RWPE2 (cell line): Measurements from ENCODE around the gene SLC38A5.

ENCODE experiments used
- ATAC-seq: fragments of 200-7000 bp; cut with Tn5 transposase; 3 replicates; pipeline ENCODE4 v1.9.1; 2021; ENCODE audit warnings: low read depth
- DNase-seq: peaks from one replicate; pipeline ENCODE4 v3.0.0-alpha.2; 2020; ENCODE audit warnings: low spot score
- H3K27ac ChIP-seq: fragments of 450-650 bp; 2 replicates; pipeline ENCODE4 v1.5.1; 2017; ENCODE audit warnings: mild to moderate bottlenecking; ENCODE audit not compliant: poor library complexity, severe bottlenecking
- H3K27me3 ChIP-seq: fragments of 250-450 bp; sonication (Bioruptor Pico); 2 replicates; pipeline ENCODE4 v1.5.1; 2021; ENCODE audit warnings: mild to moderate bottlenecking, moderate library complexity; ENCODE audit not compliant: insufficient read depth, poor library complexity, severe bottlenecking
- H3K36me3 ChIP-seq: fragments of 250-450 bp; sonication (Bioruptor Pico); 2 replicates; pipeline ENCODE4 v1.5.1; 2020; ENCODE audit warnings: low read depth, mild to moderate bottlenecking, moderate library complexity
- H3K4me1 ChIP-seq: fragments of 250-450 bp; sonication (Bioruptor Pico); 2 replicates; pipeline ENCODE4 v1.5.1; 2021; ENCODE audit warnings: mild to moderate bottlenecking, moderate library complexity; ENCODE audit not compliant: insufficient read depth, poor library complexity, severe bottlenecking
- H3K4me3 ChIP-seq: fragments of 250-450 bp; sonication (Bioruptor Pico); 2 replicates; pipeline ENCODE4 v1.5.1; 2021; ENCODE audit warnings: mild to moderate bottlenecking, moderate library complexity; ENCODE audit not compliant: severe bottlenecking
- H3K9me3 ChIP-seq: fragments of 250-450 bp; sonication (Bioruptor Pico); 2 replicates; pipeline ENCODE4 v1.5.1; 2021; ENCODE audit warnings: mild to moderate bottlenecking, moderate library complexity; ENCODE audit not compliant: severe bottlenecking
- TF ChIP-seq, protein P1 (sequence below): fragments of 450-650 bp; IDR thresholded peaks from one replicate; pipeline ENCODE4 v1.5.1; 2017; ENCODE audit warnings: mild to moderate bottlenecking, moderate library complexity; ENCODE audit not compliant: poor library complexity, severe bottlenecking

The SLC38A5 gene

GRCh38 chrX:48489296-48489695, 19.2 kb upstream of the SLC38A5 start:
- Histone ChIP-seq H3K4me3 (no peak overlapping the region), H3K4me1 (peaks cover 47% of the 10 kb centered on the region), H3K9me3 (no peaks in the 10 kb centered on the region), H3K27ac (peak overlapping the region; percentile 97), H3K36me3 (peaks cover 24% of the 10 kb centered on the region), H3K27me3 (no peaks in the 10 kb centered on the region)
- ATAC-seq = no peak
- TF ChIP-seq, protein P1, sequence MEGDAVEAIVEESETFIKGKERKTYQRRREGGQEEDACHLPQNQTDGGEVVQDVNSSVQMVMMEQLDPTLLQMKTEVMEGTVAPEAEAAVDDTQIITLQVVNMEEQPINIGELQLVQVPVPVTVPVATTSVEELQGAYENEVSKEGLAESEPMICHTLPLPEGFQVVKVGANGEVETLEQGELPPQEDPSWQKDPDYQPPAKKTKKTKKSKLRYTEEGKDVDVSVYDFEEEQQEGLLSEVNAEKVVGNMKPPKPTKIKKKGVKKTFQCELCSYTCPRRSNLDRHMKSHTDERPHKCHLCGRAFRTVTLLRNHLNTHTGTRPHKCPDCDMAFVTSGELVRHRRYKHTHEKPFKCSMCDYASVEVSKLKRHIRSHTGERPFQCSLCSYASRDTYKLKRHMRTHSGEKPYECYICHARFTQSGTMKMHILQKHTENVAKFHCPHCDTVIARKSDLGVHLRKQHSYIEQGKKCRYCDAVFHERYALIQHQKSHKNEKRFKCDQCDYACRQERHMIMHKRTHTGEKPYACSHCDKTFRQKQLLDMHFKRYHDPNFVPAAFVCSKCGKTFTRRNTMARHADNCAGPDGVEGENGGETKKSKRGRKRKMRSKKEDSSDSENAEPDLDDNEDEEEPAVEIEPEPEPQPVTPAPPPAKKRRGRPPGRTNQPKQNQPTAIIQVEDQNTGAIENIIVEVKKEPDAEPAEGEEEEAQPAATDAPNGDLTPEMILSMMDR = no peak
- DNase-seq = no peak

DNA sequence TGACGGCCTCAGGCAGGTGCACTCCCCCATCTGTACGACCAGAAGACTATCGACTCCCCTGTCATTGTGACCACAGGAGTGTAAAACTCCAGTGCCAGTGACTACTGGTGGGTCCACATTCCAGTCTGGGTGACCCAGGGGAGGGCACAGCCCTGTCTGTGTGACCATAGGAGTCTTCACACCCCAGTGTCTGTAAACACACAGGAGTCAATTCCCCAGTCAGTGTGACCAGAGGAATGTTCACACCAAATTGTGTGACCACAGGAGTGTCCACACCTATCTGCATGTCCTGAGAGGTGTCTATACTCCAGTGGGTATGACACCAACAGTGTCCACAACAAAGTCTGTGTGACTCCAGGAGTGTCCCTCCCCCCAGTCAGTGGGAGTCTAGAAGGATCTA, 18.0 kb upstream of the SLC38A5 start:
- Histone ChIP-seq H3K4me3 (no peak overlapping the region), H3K27ac (peak overlapping the region; percentile 97), H3K4me1 (peaks cover 47% of the 10 kb centered on the region), H3K9me3 (no peaks in the 10 kb centered on the region), H3K36me3 (peaks cover 31% of the 10 kb centered on the region), H3K27me3 (no peaks in the 10 kb centered on the region)
- TF ChIP-seq, protein P1 = no peak
- ATAC-seq (no peak), DNase-seq (no peak)

GRCh38 chrX:48487362-48487798, 17.3 kb upstream of the SLC38A5 start:
- Histone ChIP-seq H3K27me3 (no peaks in the 10 kb centered on the region), H3K4me3 (no peak overlapping the region), H3K27ac (peak overlapping the region; percentile 97), H3K9me3 (no peaks in the 10 kb centered on the region), H3K36me3 (peaks cover 38% of the 10 kb centered on the region), H3K4me1 (peaks cover 43% of the 10 kb centered on the region)
- DNase-seq (peak; percentile 85), ATAC-seq (peak; percentile 85)
- TF ChIP-seq, protein P1 = no peak

- DNase-seq = no peak
- Histone ChIP-seq H3K27me3 (no peaks in the 10 kb centered on the region), H3K4me1 (peaks cover 9% of the 10 kb centered on the region), H3K27ac (peak overlapping the region; percentile 97), H3K36me3 (peaks cover 73% of the 10 kb centered on the region), H3K4me3 (no peak overlapping the region), H3K9me3 (no peaks in the 10 kb centered on the region)
- TF ChIP-seq, protein P1 = no peak
- ATAC-seq = no peak
Measured at GRCh38 chrX:48482526-48482925, 12.5 kb upstream of the SLC38A5 start.

GRCh38 chrX:48480583-48480982, 10.5 kb upstream of the SLC38A5 start:
- DNase-seq (no peak), ATAC-seq (no peak)
- Histone ChIP-seq H3K36me3 (peaks cover 60% of the 10 kb centered on the region), H3K4me3 (no peak overlapping the region), H3K27ac (peak overlapping the region; percentile 74), H3K9me3 (no peaks in the 10 kb centered on the region), H3K27me3 (no peaks in the 10 kb centered on the region), H3K4me1 (no peaks in the 10 kb centered on the region)
- TF ChIP-seq, protein P1 = no peak
